ENCODE data around the gene EFHC1. TPM values are rescaled to one million over a fixed set of nuclear protein-coding genes. Genes with fewer than 3 reads are reported as not detected.
"Not testable (repeated sequence)": the region's sequence is repeated elsewhere in the genome, so short reads cannot be mapped to it uniquely, and the experiment has no call there.

The EFHC1 gene
- total RNA-seq, 1 donor from 2014 or later, result 1.6 TPM

- intact Hi-C loops (cut with micrococcal nuclease), result loop anchor here (10.0 kb wide), 1 partner anchor 1118 kb away; the partner anchor contains the start of gene GCLC
Measured at GRCh38 chr6:52426667-52427066, 6.5 kb downstream of the EFHC1 start.

- intact Hi-C loops (cut with micrococcal nuclease), result not testable (repeated sequence)
Measured at GRCh38 chr6:52433294-52433693, 13.2 kb downstream of the EFHC1 start.

GRCh38 chr6:52435345-52435744, 15.2 kb downstream of the EFHC1 start:
- intact Hi-C loops (cut with micrococcal nuclease), result no loop called here

- intact Hi-C loops (cut with micrococcal nuclease), result no loop called here
Measured at GRCh38 chr6:52438926-52439325, 18.8 kb downstream of the EFHC1 start.

GRCh38 chr6:52454556-52454955, 34.4 kb downstream of the EFHC1 start:
- intact Hi-C loops (cut with micrococcal nuclease), result no loop called here

- intact Hi-C loops (cut with micrococcal nuclease), result no loop called here
Measured at GRCh38 chr6:52457096-52457495, 37.0 kb downstream of the EFHC1 start.

GRCh38 chr6:52461194-52461593, 41.1 kb downstream of the EFHC1 start:
- intact Hi-C loops (cut with micrococcal nuclease), result not testable (repeated sequence)

GRCh38 chr6:52474173-52474572, 54.0 kb downstream of the EFHC1 start:
- intact Hi-C loops (cut with micrococcal nuclease), result no loop called here

- intact Hi-C loops (cut with micrococcal nuclease), result no loop called here
Measured at GRCh38 chr6:52475307-52475706, 55.2 kb downstream of the EFHC1 start.

- intact Hi-C loops (cut with micrococcal nuclease), result no loop called here
Measured at GRCh38 chr6:52482903-52483670, 62.9 kb downstream of the EFHC1 start.

GRCh38 chr6:52483671-52484003, 63.5 kb downstream of the EFHC1 start:
- intact Hi-C loops (cut with micrococcal nuclease), result no loop called here

GRCh38 chr6:52489881-52490280, 69.7 kb downstream of the EFHC1 start:
- intact Hi-C loops (cut with micrococcal nuclease), result no loop called here

- intact Hi-C loops (cut with micrococcal nuclease), result no loop called here
Measured at GRCh38 chr6:52491203-52492069, 71.3 kb downstream of the EFHC1 start.

- intact Hi-C loops (cut with micrococcal nuclease), result no loop called here
Measured at GRCh38 chr6:52493669-52494068, 73.5 kb downstream of the EFHC1 start.

- intact Hi-C loops (cut with micrococcal nuclease), result no loop called here
Measured at GRCh38 chr6:52494298-52495072, 74.3 kb downstream of the EFHC1 start.

- intact Hi-C loops (cut with micrococcal nuclease), result no loop called here
Measured at GRCh38 chr6:52495922-52496321, 75.8 kb downstream of the EFHC1 start.

- intact Hi-C loops (cut with micrococcal nuclease), result no loop called here
Measured at GRCh38 chr6:52496631-52497030, 76.5 kb downstream of the EFHC1 start.

- intact Hi-C loops (cut with micrococcal nuclease), result no loop called here
Measured at GRCh38 chr6:52497652-52498408, 77.7 kb downstream of the EFHC1 start.

GRCh38 chr6:52498538-52499017, 78.4 kb downstream of the EFHC1 start:
- intact Hi-C loops (cut with micrococcal nuclease), result no loop called here

- intact Hi-C loops (cut with micrococcal nuclease), result no loop called here
Measured at GRCh38 chr6:52499026-52499425, 78.9 kb downstream of the EFHC1 start.

- intact Hi-C loops (cut with micrococcal nuclease), result no loop called here
Measured at GRCh38 chr6:52499681-52500236, 79.6 kb downstream of the EFHC1 start.
